ENCODE results near the gene URB1.
"Not testable (repeated sequence)": the region's sequence is repeated elsewhere in the genome, so short reads cannot be mapped to it uniquely, and the experiment has no call there.

The URB1 gene

GRCh38 chr21:32370998-32371766 lies 21.6 kb downstream of the URB1 start:
- DNase-seq (ENCODE audit: low spot score), result no peak

GRCh38 chr21:32368961-32369360 lies 23.9 kb downstream of the URB1 start:
- not testable (repeated sequence) for DNase-seq (ENCODE audit: low spot score)

GRCh38 chr21:32368386-32368785 lies 24.4 kb downstream of the URB1 start:
- no peak for DNase-seq (ENCODE audit: low spot score)

- no peak for DNase-seq (ENCODE audit: low spot score)
Observed at GRCh38 chr21:32367158-32367557, 25.7 kb downstream of the URB1 start.

GRCh38 chr21:32366191-32366590 lies 26.6 kb downstream of the URB1 start:
- DNase-seq (ENCODE audit: low spot score), result no peak

- DNase-seq (ENCODE audit: low spot score), result no peak
Observed at GRCh38 chr21:32364796-32365195, 28.0 kb downstream of the URB1 start.

GRCh38 chr21:32364387-32364786 lies 28.4 kb downstream of the URB1 start:
- no peak for DNase-seq (ENCODE audit: low spot score)

- DNase-seq (ENCODE audit: low spot score), result no peak
Observed at GRCh38 chr21:32360401-32360975, 32.3 kb downstream of the URB1 start.

- DNase-seq (ENCODE audit: low spot score), result peak; percentile 22
Observed at GRCh38 chr21:32359719-32360260, 33.0 kb downstream of the URB1 start.

- DNase-seq (ENCODE audit: low spot score), result no peak
Observed at GRCh38 chr21:32356874-32357395, 35.9 kb downstream of the URB1 start.

GRCh38 chr21:32353002-32353711 lies 39.7 kb downstream of the URB1 start:
- DNase-seq (ENCODE audit: low spot score), result no peak

GRCh38 chr21:32352526-32352925 lies 40.3 kb downstream of the URB1 start:
- no peak for DNase-seq (ENCODE audit: low spot score)

- no peak for DNase-seq (ENCODE audit: low spot score)
Observed at GRCh38 chr21:32351428-32351827, 41.4 kb downstream of the URB1 start.

GRCh38 chr21:32350981-32351380 lies 41.8 kb downstream of the URB1 start:
- no peak for DNase-seq (ENCODE audit: low spot score)

GRCh38 chr21:32350211-32350980 lies 42.4 kb downstream of the URB1 start:
- no peak for DNase-seq (ENCODE audit: low spot score)

GRCh38 chr21:32349333-32349944 lies 43.4 kb downstream of the URB1 start:
- no peak for DNase-seq (ENCODE audit: low spot score)

GRCh38 chr21:32348604-32349332 lies 44.0 kb downstream of the URB1 start:
- no peak for DNase-seq (ENCODE audit: low spot score)

- no peak for DNase-seq (ENCODE audit: low spot score)
Observed at GRCh38 chr21:32347977-32348376, 44.8 kb downstream of the URB1 start.

GRCh38 chr21:32347351-32347750 lies 45.5 kb downstream of the URB1 start:
- no peak for DNase-seq (ENCODE audit: low spot score)

GRCh38 chr21:32346951-32347350 lies 45.9 kb downstream of the URB1 start:
- no peak for DNase-seq (ENCODE audit: low spot score)
